Measurements from ENCODE around the gene SBF2.
A peak's percentile ranks its signal among the peaks of the same experiment; 100 is the strongest.

Gene SBF2

DNA sequence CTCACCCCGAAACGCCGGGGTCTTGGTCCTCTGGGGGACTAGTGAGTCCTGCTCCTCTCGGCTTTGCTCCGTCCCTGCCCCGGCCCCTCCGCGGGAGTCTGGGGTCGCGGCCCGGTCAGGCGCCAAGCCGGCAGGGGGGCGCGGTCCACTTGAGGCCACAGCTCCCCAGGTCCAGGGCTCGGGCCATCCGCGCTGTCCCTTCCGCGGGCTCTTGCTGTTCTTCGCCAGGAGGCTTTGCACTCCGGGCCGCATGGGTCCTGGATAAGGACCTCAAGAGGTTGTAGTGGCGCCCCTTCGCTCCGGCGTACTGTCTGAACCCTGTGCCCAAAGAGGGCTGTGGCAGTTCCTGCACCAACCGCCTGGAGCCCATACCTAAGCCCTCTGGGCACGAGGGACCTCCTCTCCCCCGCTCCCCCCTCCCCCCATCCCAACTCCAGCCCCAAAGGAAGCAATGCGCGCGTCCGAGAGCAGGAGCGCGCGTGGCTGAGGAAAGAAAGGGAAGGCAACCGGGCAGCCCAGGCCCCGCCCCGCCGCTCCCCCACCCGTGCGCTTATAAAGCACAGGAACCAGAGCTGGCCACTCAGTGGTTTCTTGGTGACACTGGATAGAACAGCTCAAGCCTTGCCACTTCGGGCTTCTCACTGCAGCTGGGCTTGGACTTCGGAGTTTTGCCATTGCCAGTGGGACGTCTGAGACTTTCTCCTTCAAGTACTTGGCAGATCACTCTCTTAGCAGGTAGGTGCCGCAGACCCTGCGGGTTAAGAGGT lies 10.7 kb upstream of the SBF2 start, which contains the start of gene ADM:
TSS of gene ADM (plus strand) at position 579 of the 767 bp plus-strand sequence. CDS start 628 bp downstream, outside the sequence.
- peaks cover 25% of the 10 kb centered on the region for H3K4me1 ChIP-seq (ENCODE audit: control insufficient read depth, insufficient read depth, low read length)
- peaks cover 73% of the 10 kb centered on the region for H3K27me3 ChIP-seq (ENCODE audit: control insufficient read depth, insufficient read depth, low read length)
- H3K9ac ChIP-seq (ENCODE audit: low read depth, low read length) = peak within 1 kb of the TSS; percentile 71

DNA sequence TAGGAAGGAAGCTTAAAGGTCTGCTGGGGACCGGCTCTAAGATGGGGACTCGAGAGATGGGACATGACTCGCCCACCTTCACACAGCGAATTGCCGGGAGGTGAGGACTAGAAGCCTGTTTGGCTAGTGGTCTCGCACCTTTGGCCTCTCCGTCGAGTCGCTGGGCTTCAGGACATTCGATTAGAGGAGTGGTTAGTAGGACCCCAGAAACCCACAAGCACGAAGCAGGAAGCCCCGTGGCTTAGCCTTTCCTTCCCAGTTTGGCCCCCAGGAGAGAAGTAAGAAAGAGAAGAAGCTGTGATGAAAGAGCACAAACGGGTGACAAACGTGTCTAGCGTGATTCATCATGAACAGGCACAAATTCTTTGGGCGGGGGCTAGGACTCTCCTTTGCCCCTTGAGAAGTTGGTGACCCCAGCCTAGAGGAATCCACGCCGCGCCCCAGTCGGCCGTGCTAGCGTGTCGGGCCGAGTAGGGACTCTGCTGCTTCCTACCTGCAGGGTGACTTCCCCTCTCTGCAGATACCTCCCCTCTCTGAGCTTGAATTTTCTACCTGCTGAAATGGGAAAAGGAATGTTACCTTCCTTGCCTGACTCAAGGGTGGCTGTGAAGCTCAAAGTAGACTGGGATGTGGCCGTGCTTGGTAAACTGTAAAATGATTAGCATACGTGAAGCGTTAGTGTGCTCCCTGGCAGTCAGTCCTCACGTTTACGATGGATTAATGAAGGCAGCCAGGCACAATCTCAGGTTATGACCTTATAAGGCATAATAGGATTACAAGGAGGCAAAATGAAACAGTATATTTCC lies 9.7 kb upstream of the SBF2 start:
- Histone ChIP-seq H3K27me3 (ENCODE audit: control insufficient read depth, insufficient read depth, low read length) (peaks cover 69% of the 10 kb centered on the region), H3K9ac (ENCODE audit: low read depth, low read length) (peak overlapping the region; percentile 81), H3K4me1 (ENCODE audit: control insufficient read depth, insufficient read depth, low read length) (peaks cover 16% of the 10 kb centered on the region), H3K36me3 (ENCODE audit: control insufficient read depth, insufficient read depth, low read length) (peaks cover 7% of the 10 kb centered on the region), H3K9me3 (ENCODE audit: control insufficient read depth, insufficient read depth, low read length) (no peaks in the 10 kb centered on the region), H3K4me3 (ENCODE audit: low read depth, low read length) (peak overlapping the region; percentile 84)

More for the DNA sequence above, 10.7 kb upstream of the SBF2 start, which contains the start of gene ADM:
- Histone ChIP-seq H3K9me3 (ENCODE audit: control insufficient read depth, insufficient read depth, low read length) (no peaks in the 10 kb centered on the region), H3K36me3 (ENCODE audit: control insufficient read depth, insufficient read depth, low read length) (peaks cover 7% of the 10 kb centered on the region), H3K4me3 (ENCODE audit: low read depth, low read length) (peak within 1 kb of the TSS; percentile 84)

DNA sequence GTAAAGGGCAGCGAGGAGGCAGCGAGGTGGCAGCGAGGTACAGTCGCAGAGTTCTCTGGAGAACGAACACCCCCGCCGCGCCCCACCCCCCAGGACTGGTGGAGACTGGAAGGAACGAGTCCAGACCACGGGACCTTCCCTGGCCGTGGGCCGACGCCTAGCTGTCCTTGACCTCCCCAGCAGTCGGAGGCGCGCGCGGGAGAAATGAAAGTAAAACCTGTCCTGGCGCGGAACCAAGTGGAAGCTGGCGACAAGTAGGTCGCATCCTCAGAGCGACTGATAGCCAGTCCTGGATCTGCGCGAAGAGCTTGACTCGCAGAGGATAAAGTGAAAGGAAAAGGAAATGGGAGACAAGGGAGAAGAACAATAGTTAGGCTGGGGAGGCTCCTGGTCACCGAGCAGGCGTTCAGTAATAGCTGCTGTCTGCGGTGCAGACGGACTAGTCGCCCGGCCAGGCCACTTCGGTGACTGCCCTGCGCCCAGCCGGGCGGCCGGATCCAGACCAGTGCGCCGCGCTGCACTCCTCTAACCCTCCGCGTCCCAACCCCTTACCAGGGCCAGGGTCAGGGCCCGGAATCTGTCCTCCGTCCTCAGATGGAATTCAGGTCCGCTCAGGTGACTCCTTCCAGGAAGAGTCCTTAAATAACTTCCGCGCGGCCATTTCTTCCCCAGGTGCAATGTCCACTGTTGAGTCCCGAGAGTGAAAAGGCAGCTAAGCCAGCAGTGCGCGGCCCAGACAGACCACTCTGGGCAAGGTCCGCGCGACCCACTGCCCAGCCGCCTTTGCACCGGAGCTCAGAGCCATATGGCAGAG lies 8.9 kb upstream of the SBF2 start:
- H3K4me1 ChIP-seq (ENCODE audit: control insufficient read depth, insufficient read depth, low read length) = peaks cover 9% of the 10 kb centered on the region

DNA sequence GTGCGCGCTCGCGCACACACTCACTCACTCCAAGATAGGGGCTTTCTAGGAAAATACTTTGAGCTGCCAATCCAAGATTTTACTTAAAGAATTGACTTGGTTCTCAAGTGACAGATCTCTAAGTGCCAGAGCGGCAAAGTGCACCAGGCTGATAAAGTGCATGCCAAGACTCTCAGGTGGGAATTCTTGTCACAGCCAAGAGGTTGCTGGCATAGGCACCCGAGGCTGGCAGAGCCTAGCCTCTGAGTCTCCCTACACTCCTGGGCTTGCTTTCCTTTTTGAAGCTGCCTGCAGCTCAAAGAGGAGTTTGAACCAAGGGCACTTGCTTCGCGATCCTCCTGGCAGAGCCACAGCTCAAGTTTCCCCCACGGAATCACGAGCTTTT lies 8.3 kb upstream of the SBF2 start:
- no peaks in the 10 kb centered on the region for H3K9me3 ChIP-seq (ENCODE audit: control insufficient read depth, insufficient read depth, low read length)
- H3K36me3 ChIP-seq (ENCODE audit: control insufficient read depth, insufficient read depth, low read length) = peaks cover 7% of the 10 kb centered on the region
- H3K9ac ChIP-seq (ENCODE audit: low read depth, low read length) = peak overlapping the region; percentile 81
- peaks cover 65% of the 10 kb centered on the region for H3K27me3 ChIP-seq (ENCODE audit: control insufficient read depth, insufficient read depth, low read length)
- H3K4me1 ChIP-seq (ENCODE audit: control insufficient read depth, insufficient read depth, low read length) = peaks cover 9% of the 10 kb centered on the region
- peak overlapping the region; percentile 84 for H3K4me3 ChIP-seq (ENCODE audit: low read depth, low read length)

More for the DNA sequence above, 8.9 kb upstream of the SBF2 start:
- Histone ChIP-seq H3K4me3 (ENCODE audit: low read depth, low read length) (peak overlapping the region; percentile 84), H3K9ac (ENCODE audit: low read depth, low read length) (peak overlapping the region; percentile 81), H3K27me3 (ENCODE audit: control insufficient read depth, insufficient read depth, low read length) (peaks cover 65% of the 10 kb centered on the region), H3K9me3 (ENCODE audit: control insufficient read depth, insufficient read depth, low read length) (no peaks in the 10 kb centered on the region), H3K36me3 (ENCODE audit: control insufficient read depth, insufficient read depth, low read length) (peaks cover 7% of the 10 kb centered on the region)

DNA sequence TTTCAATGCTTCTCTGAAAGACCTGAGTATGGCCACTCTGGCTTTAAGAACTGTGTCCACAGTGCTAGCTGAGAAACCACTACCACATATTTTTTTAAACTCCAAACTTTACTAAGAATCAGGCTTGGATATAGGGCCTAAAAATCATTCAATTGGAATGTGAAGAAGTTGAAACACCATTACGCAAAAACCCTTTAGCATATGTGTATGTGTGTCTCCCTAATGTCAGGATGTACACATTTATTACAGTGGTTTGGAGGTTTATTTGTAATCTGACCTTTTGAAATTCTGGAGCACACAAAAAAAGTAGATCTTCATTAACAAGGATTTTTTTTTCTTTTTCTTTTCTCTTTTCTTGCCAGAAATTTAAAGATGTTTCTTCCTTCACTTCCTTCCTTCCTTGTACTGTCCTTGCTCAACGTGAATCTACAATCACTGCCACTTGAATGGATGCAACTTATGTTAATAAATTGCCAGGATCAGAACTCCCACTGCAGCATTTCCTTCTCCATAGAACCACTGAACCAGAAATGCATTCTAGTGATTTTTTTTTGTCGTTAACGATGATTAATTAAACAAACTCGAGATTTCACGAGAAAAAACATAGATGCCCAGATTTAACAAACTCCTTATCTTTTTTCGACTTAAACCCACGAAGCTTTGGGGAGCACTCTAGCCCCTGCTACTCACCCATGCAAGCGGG lies 7.8 kb upstream of the SBF2 start:
- Histone ChIP-seq H3K4me1 (ENCODE audit: control insufficient read depth, insufficient read depth, low read length) (peaks cover 9% of the 10 kb centered on the region), H3K27me3 (ENCODE audit: control insufficient read depth, insufficient read depth, low read length) (peaks cover 61% of the 10 kb centered on the region), H3K36me3 (ENCODE audit: control insufficient read depth, insufficient read depth, low read length) (peaks cover 6% of the 10 kb centered on the region), H3K9me3 (ENCODE audit: control insufficient read depth, insufficient read depth, low read length) (no peaks in the 10 kb centered on the region), H3K4me3 (ENCODE audit: low read depth, low read length) (peak overlapping the region; percentile 84), H3K9ac (ENCODE audit: low read depth, low read length) (no peak overlapping the region)

DNA sequence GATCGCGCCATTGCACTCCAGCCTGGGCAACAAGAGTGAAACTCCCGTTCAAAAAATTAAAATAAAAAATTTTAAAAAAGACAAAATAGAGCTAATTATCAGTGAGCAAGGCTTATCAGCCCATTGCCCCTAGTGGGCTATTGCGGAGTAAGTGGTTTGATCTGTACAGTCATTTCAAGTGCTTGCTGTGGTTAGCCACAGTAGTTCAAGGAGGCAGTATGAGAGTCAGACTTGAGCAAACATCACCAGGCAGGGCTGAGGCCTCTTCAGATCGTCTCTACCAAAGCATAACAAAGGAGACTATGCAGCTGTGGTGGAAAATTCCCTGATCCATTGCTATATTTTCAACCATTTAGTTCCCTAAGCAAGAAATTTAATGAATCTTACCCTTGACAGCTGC lies 4.3 kb upstream of the SBF2 start:
- H3K4me3 ChIP-seq (ENCODE audit: low read depth, low read length) = no peak overlapping the region
- peaks cover 45% of the 10 kb centered on the region for H3K27me3 ChIP-seq (ENCODE audit: control insufficient read depth, insufficient read depth, low read length)
- H3K36me3 ChIP-seq (ENCODE audit: control insufficient read depth, insufficient read depth, low read length) = no peaks in the 10 kb centered on the region
- H3K4me1 ChIP-seq (ENCODE audit: control insufficient read depth, insufficient read depth, low read length) = peaks cover 9% of the 10 kb centered on the region
- H3K9me3 ChIP-seq (ENCODE audit: control insufficient read depth, insufficient read depth, low read length) = no peaks in the 10 kb centered on the region
- no peak overlapping the region for H3K9ac ChIP-seq (ENCODE audit: low read depth, low read length)

DNA sequence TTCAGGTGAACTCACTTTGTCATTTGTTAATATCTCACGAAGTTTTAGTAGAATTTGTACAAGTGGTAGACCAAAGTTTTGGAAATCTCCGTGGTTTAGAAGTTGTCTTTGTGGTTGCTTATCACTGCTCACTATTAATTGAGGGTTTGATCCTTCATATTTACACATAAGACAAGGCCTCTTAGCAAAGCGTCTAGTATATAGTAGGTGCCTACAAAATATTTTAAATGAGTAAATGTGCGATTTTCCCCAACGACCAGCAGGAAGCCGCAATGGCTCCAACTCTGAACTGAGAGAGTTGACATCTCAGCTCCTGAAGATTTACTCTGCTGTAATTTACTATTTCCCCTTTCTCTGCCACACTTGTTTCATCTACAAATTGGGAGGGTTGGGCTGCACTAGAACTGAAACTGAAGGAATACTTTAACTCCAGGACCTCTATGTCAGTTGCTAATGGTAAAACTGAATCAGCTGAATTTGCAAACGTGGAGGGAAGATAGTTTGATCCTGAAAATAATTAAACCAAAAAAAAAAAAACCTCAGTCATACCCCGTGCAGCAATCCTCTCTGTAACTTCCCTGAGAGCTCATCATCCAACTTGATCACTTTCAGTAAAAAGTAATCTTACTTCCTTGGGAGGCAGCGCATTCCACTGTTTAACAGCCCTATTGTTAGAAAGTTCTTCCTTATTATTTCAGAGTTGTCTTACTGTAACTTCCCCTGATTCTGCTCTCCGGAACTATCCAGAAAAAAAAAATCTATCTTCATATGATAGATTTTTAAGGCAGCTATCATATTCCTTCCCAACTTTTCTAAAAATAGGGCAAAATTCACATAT lies 1.3 kb upstream of the SBF2 start:
- Histone ChIP-seq H3K4me3 (ENCODE audit: low read depth, low read length) (peak overlapping the region; percentile 95), H3K36me3 (ENCODE audit: control insufficient read depth, insufficient read depth, low read length) (no peaks in the 10 kb centered on the region), H3K27me3 (ENCODE audit: control insufficient read depth, insufficient read depth, low read length) (peaks cover 15% of the 10 kb centered on the region), H3K9ac (ENCODE audit: low read depth, low read length) (no peak overlapping the region), H3K4me1 (ENCODE audit: control insufficient read depth, insufficient read depth, low read length) (peaks cover 8% of the 10 kb centered on the region), H3K9me3 (ENCODE audit: control insufficient read depth, insufficient read depth, low read length) (no peaks in the 10 kb centered on the region)

DNA sequence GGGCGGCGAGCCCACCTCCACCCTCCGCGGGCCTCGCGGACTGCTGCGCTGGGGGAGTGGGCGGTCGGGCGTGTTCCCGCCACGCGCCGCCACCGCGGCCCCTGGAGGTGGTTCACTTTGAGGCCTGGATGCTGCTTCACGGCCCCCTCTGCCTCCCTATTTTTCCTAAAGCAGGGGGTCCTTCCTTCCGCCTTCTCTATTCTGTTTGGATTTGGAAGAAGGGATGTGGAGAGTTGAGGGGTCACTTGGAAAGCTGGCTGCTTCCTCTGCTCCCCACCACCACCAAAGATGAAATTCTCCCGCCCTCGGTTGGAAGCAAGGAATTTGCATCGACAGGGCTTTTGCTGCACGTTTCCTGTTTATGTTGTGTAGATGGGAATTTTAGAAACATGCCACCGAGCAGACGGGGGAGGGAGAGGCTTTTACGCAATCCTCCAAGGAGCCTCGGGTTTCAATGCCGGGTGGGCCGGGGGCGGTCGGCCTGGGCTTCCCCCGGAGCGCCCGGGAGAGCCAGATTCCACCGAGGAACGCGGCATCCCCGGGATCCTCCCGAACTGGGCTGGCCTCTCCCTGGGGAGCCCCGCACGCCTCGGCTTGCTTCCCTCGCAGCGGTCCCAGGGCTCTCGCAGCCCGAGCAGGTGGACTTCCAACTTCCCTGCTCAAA lies 403 bp upstream of the SBF2 start:
- no peaks in the 10 kb centered on the region for H3K9me3 ChIP-seq (ENCODE audit: control insufficient read depth, insufficient read depth, low read length)
- peak overlapping the region; percentile 95 for H3K4me3 ChIP-seq (ENCODE audit: low read depth, low read length)
- peaks cover 13% of the 10 kb centered on the region for H3K4me1 ChIP-seq (ENCODE audit: control insufficient read depth, insufficient read depth, low read length)
- H3K36me3 ChIP-seq (ENCODE audit: control insufficient read depth, insufficient read depth, low read length) = no peaks in the 10 kb centered on the region
- peak overlapping the region; percentile 84 for H3K9ac ChIP-seq (ENCODE audit: low read depth, low read length)
- peaks cover 11% of the 10 kb centered on the region for H3K27me3 ChIP-seq (ENCODE audit: control insufficient read depth, insufficient read depth, low read length)

DNA sequence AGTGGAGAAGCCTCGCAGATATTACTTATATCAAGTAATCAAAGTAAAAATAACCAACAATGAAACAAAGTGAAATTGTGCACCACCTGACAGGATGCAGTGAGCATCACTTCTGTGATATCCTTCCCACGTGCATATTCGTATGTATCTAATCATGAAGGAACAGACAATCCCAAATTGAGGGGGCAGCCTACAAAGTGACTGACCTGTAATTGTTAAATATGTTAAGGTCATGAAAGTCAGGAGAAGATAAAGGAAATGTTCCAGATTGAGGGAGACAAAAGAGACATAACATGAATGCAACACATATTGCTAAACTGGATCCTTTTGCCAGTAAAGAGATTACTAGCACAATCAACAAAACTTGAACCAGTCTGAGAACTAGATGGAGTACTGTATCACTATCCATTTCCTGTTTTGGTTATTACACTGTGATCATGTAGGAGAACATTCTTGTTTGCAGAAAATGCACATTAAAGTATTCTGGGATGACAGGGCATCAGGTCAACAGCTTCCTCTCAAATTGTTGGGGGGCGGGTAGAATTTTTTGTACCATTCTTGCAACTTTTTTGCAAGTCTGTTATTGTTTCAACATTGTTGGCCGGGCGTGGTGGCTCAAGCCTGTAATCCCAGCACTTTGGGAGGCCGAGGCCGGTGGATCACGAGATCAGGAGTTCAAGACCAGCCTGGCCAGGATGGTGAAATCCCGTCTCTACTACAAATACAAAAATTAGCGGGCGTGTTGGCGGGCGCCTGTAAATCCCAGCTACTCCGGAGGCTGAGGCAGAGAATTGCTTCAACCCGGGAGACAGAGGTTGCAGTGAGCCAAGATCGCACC lies 2.0 kb downstream of the SBF2 start:
- Histone ChIP-seq H3K27me3 (ENCODE audit: control insufficient read depth, insufficient read depth, low read length) (peaks cover 11% of the 10 kb centered on the region), H3K4me3 (ENCODE audit: low read depth, low read length) (no peak overlapping the region), H3K4me1 (ENCODE audit: control insufficient read depth, insufficient read depth, low read length) (peaks cover 13% of the 10 kb centered on the region), H3K36me3 (ENCODE audit: control insufficient read depth, insufficient read depth, low read length) (no peaks in the 10 kb centered on the region), H3K9me3 (ENCODE audit: control insufficient read depth, insufficient read depth, low read length) (no peaks in the 10 kb centered on the region), H3K9ac (ENCODE audit: low read depth, low read length) (no peak overlapping the region)
